ENCODE data around the gene DBH. TPM values are rescaled to one million over a fixed set of nuclear protein-coding genes. Genes with fewer than 3 reads are reported as not detected.

The DBH gene
- total RNA-seq, 1 experiment from 2014 or later, result not detected

GRCh38 chr9:133643978-133644760, 8.0 kb downstream of the DBH start:
- Histone ChIP-seq H3K9me3 (ENCODE audit: control insufficient read depth in 1 of 2, insufficient read depth in 1 of 2, low read depth in 1 of 2, low read length in 2 of 2) (no peaks in the 10 kb centered on the region), H3K4me2 (ENCODE audit: low read length) (no peak overlapping the region), H3K9ac (ENCODE audit: low read length) (no peak overlapping the region), H3K9me2 (ENCODE audit: insufficient read depth) (no peaks in the 10 kb centered on the region), H4K20me1 (ENCODE audit: insufficient read depth) (no peaks in the 10 kb centered on the region), H3K27me3 (ENCODE audit: insufficient read depth, low read length) (peaks cover 20% of the 10 kb centered on the region; the same call in 1 of the 2 replicates), H3K36me3 (ENCODE audit: control insufficient read depth in 1 of 2, insufficient read depth in 2 of 2, low read length in 2 of 2) (no peaks in the 10 kb centered on the region), H3K4me3 (replicated peaks in 1 of 2; ENCODE audit: low read depth in 1 of 2, low read length in 2 of 2) (no peak overlapping the region), H3K27ac (ENCODE audit: low read depth, low read length) (no peak overlapping the region), H2AFZ (ENCODE audit: low read depth, low read length, poor library complexity, severe bottlenecking) (no peak overlapping the region), H3K79me2 (ENCODE audit: insufficient read depth, low read length) (no peaks in the 10 kb centered on the region), H3K4me1 (ENCODE audit: control insufficient read depth in 1 of 2, insufficient read depth in 2 of 2, low read length in 2 of 2) (no peaks in the 10 kb centered on the region)
- TF ChIP-seq ZFX (IDR thresholded peaks at IDR 0.05) (no peak), EZH2phosphoT487 (IDR thresholded peaks at IDR 0.05; ENCODE audit: borderline replicate concordance) (no peak), POLR2A (IDR thresholded peaks at IDR 0.05; ENCODE audit: borderline replicate concordance, extremely low read depth, insufficient read depth, insufficient read length) (no peak), POLR2AphosphoS5 (IDR thresholded peaks at IDR 0.05; ENCODE audit: low read depth, low read length) (no peak), CTCF (IDR thresholded peaks at IDR 0.05 in 2 of 3, conservative IDR thresholded peaks at IDR 0.05 in 1 of 3; ENCODE audit: borderline replicate concordance in 1 of 3, insufficient read depth in 1 of 3, low read depth in 2 of 3, low read length in 2 of 3) (no peak), JUND (IDR thresholded peaks at IDR 0.05) (no peak), RAD21 (IDR thresholded peaks at IDR 0.05; ENCODE audit: low read depth) (no peak), EZH2 (IDR thresholded peaks at IDR 0.05) (no peak), EGR1 (IDR thresholded peaks at IDR 0.05; ENCODE audit: low read depth) (no peak), CBX3 (IDR thresholded peaks at IDR 0.05; ENCODE audit: low read depth) (no peak), TCF7L2 (IDR thresholded peaks at IDR 0.05; ENCODE audit: borderline replicate concordance, extremely low read depth, insufficient read depth, insufficient read length) (no peak), SP1 (IDR thresholded peaks at IDR 0.05; ENCODE audit: low read depth) (no peak), ELF1 (IDR thresholded peaks at IDR 0.05; ENCODE audit: borderline replicate concordance, low read depth) (no peak)
- TF ChIP-seq, protein P1, sequence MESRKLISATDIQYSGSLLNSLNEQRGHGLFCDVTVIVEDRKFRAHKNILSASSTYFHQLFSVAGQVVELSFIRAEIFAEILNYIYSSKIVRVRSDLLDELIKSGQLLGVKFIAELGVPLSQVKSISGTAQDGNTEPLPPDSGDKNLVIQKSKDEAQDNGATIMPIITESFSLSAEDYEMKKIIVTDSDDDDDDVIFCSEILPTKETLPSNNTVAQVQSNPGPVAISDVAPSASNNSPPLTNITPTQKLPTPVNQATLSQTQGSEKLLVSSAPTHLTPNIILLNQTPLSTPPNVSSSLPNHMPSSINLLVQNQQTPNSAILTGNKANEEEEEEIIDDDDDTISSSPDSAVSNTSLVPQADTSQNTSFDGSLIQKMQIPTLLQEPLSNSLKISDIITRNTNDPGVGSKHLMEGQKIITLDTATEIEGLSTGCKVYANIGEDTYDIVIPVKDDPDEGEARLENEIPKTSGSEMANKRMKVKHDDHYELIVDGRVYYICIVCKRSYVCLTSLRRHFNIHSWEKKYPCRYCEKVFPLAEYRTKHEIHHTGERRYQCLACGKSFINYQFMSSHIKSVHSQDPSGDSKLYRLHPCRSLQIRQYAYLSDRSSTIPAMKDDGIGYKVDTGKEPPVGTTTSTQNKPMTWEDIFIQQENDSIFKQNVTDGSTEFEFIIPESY (IDR thresholded peaks at IDR 0.05; ENCODE audit: extremely low read depth, insufficient replicate concordance, low read length), result no peak
- no peak for ATAC-seq
- ChIA-PET CTCF (no interaction called here), POLR2A (no interaction called here), RAD21 (ENCODE audit: low non-redundant PET in 1 of 2, low total read pairs in 2 of 2, uncharacterized antibody in 2 of 2, unreplicated experiment in 2 of 2) (no interaction called here)
- DNase-seq (ENCODE audit: low read depth, low spot score), result no peak
- intact Hi-C loops (cut with micrococcal nuclease), result no loop called here
- BruUV-seq (replicated peaks), result no TSS peak
